Trophoblast cell (in vitro differentiated cells and primary cell): ENCODE results near the gene ADGRB3.

Experiments used
- DNase-seq, 2 donors: peaks; one replicate each; pipeline ENCODE4 v3.0.0-alpha.2; 2016
- H2AFZ ChIP-seq: 2 replicates; pipeline ENCODE4 v1.6.1; 2013; ENCODE audit warnings: low read length, moderate library complexity, mild to moderate bottlenecking; ENCODE audit not compliant: insufficient read depth, poor library complexity
- H2AK5ac ChIP-seq: 2 replicates; pipeline ENCODE4 v1.6.1; 2013; ENCODE audit warnings: mild to moderate bottlenecking, low read length
- H2BK120ac ChIP-seq: 2 replicates; pipeline ENCODE4 v1.6.1; 2013; ENCODE audit warnings: low read length, mild to moderate bottlenecking, moderate library complexity; ENCODE audit not compliant: insufficient read depth, poor library complexity
- H2BK12ac ChIP-seq: 2 replicates; pipeline ENCODE4 v1.6.1; 2013; ENCODE audit warnings: mild to moderate bottlenecking, low read length, moderate library complexity
- H2BK5ac ChIP-seq: 2 replicates; pipeline ENCODE4 v1.6.1; 2013; ENCODE audit warnings: low read length, low read depth, moderate library complexity, mild to moderate bottlenecking; ENCODE audit not compliant: poor library complexity
- H3K14ac ChIP-seq: 2 replicates; pipeline ENCODE4 v1.6.1; 2013; ENCODE audit warnings: mild to moderate bottlenecking, low read length
- H3K18ac ChIP-seq: 2 replicates; pipeline ENCODE4 v1.6.1; 2013; ENCODE audit warnings: mild to moderate bottlenecking, low read length
- H3K23ac ChIP-seq: 2 replicates; pipeline ENCODE4 v1.6.1; 2013; ENCODE audit warnings: low read length
- H3K27ac ChIP-seq: 2 replicates; pipeline ENCODE4 v1.5.1; 2013; ENCODE audit warnings: low read depth, mild to moderate bottlenecking, inconsistent platforms, low read length, moderate library complexity
- H3K27me3 ChIP-seq: 2 replicates; pipeline ENCODE4 v1.6.1; 2013; ENCODE audit warnings: inconsistent platforms, mild to moderate bottlenecking, low read length, moderate library complexity; ENCODE audit not compliant: insufficient read depth
- H3K36me3 ChIP-seq, 2 experiments: 1 replicate in 1 of 2; 2 replicates in 1 of 2; pipeline ENCODE4 v1.6.1; 2013; ENCODE audit warnings: low read length in 2 of 2, mild to moderate bottlenecking in 2 of 2, moderate library complexity in 1 of 2; ENCODE audit not compliant: insufficient read depth in 2 of 2, control insufficient read depth in 1 of 2
- H3K4ac ChIP-seq: 2 replicates; pipeline ENCODE4 v1.6.1; 2013; ENCODE audit warnings: low read depth, mild to moderate bottlenecking, low read length, moderate library complexity
- H3K4me1 ChIP-seq, 2 experiments: 1 replicate in 1 of 2; 2 replicates in 1 of 2; pipeline ENCODE4 v1.6.1; 2013; ENCODE audit warnings: low read length in 2 of 2, mild to moderate bottlenecking in 2 of 2, moderate library complexity in 1 of 2; ENCODE audit not compliant: insufficient read depth in 2 of 2, control insufficient read depth in 1 of 2
- H3K4me2 ChIP-seq: 2 replicates; pipeline ENCODE4 v1.6.1; 2013; ENCODE audit warnings: inconsistent platforms, mild to moderate bottlenecking, low read length, moderate library complexity
- H3K4me3 ChIP-seq: 2 replicates; pipeline ENCODE4 v1.5.1; 2013; ENCODE audit warnings: mild to moderate bottlenecking, low read depth, low read length, inconsistent platforms
- H3K79me1 ChIP-seq: one replicate; pipeline ENCODE4 v1.6.1; 2013; ENCODE audit warnings: low read length
- H3K79me2 ChIP-seq: 2 replicates; pipeline ENCODE4 v1.6.1; 2013; ENCODE audit warnings: low read length, mild to moderate bottlenecking; ENCODE audit not compliant: control insufficient read depth, insufficient read depth, poor library complexity
- H3K9ac ChIP-seq: 2 replicates; pipeline ENCODE4 v1.6.1; 2013; ENCODE audit warnings: mild to moderate bottlenecking, low read length
- H3K9me3 ChIP-seq: 2 replicates; pipeline ENCODE4 v1.6.1; 2013; ENCODE audit warnings: low read depth, mild to moderate bottlenecking, control low read depth, inconsistent platforms, low read length; ENCODE audit not compliant: insufficient read depth
- H4K12ac ChIP-seq: 2 replicates; pipeline ENCODE4 v1.6.1; 2013; ENCODE audit warnings: low read depth, mild to moderate bottlenecking, low read length, moderate library complexity
- H4K8ac ChIP-seq: 2 replicates; pipeline ENCODE4 v1.6.1; 2013; ENCODE audit warnings: low read depth, mild to moderate bottlenecking, low read length, moderate library complexity
- H4K91ac ChIP-seq: one replicate; pipeline ENCODE4 v1.6.1; 2013; ENCODE audit warnings: low read depth, mild to moderate bottlenecking, low read length, moderate library complexity
- WGBS: extraction: QIAGEN DNeasy Blood & Tissue Kit; methylation state at CpG from one replicate; pipeline ENCODE4 v1.1.7; 2013; ENCODE audit warnings: missing lambda C conversion rate; ENCODE audit not compliant: insufficient read length, insufficient coverage; ENCODE audit errors: extremely low coverage; 5-methylcytosine and 5-hydroxymethylcytosine counted together

ADGRB3 gene

DNA sequence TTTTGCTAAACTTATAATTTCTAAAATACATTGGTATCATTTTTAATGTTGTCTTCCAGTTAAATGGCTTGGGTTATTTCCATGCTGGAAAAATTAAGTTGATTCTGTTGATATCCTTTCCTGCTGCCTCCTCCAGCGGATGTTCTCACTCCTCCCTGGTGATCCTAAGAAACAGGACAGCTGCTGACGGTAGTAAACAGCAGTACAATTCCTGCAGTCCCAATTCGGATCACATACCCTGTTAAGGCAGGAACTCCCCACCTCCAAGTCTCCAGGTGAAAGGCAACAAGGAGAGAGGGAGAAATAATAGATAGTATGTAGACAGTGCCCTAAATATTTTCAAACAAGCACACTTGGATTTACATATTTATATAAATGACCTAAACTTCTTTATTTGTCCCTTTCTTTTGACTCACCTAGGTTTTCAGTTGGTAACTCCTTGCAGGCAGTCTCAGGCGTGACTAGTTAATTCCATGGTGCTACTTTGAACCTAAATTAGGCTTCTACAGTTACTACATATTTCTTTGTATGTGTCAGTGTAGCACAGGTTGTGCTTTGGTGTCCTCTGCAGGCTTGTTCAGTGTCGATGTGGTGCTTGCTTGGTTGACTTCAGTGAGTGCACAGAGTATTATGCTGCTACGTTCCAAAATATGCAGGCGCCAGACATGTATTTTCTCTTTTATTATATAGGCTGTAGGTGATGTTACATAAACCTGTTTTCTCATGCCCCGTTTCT is 126.0 kb downstream of the ADGRB3 start:
- Histone ChIP-seq H3K79me1 (no peaks in the 10 kb centered on the region), H3K27ac (no peak overlapping the region), H3K27me3 (no peaks in the 10 kb centered on the region), H2BK120ac (no peak overlapping the region), H3K23ac (no peak overlapping the region), H2AFZ (no peak overlapping the region), H3K4me1 (no peaks in the 10 kb centered on the region), H3K18ac (no peak overlapping the region), H3K14ac (no peak overlapping the region), H4K91ac (no peak overlapping the region), H4K8ac (no peak overlapping the region), H3K4ac (no peak overlapping the region), H2BK5ac (no peak overlapping the region), H4K12ac (no peak overlapping the region), H3K79me2 (no peaks in the 10 kb centered on the region), H2AK5ac (no peak overlapping the region), H3K4me2 (no peak overlapping the region), H3K9me3 (no peaks in the 10 kb centered on the region), H3K36me3 (no peaks in the 10 kb centered on the region), H3K9ac (no peak overlapping the region), H3K4me3 (no peak overlapping the region), H2BK12ac (no peak overlapping the region)
- no peak for DNase-seq
- WGBS = no CpG with 5 or more reads among the region's 8 CpGs

DNA sequence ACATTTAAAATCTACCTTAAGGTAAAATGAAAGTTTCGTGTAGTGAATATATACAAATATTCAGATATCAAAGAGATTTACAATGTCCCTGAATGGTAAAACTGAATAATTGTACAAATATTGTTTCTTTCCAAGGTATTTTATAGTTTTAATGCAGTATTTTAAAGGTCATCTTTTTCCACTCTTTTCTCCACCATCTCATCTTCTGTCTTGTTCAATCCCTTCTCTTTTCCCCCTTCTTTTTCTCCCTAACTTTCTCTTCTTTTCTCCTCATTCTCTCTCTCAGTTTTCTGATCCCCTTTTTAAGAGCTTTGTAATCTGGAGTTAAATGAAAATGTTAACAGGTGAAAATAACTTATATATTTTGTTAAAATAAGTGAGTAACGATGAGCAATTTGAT is 126.9 kb downstream of the ADGRB3 start:
- Histone ChIP-seq H3K36me3 (no peaks in the 10 kb centered on the region), H3K4me3 (no peak overlapping the region), H3K4ac (no peak overlapping the region), H3K9ac (no peak overlapping the region), H4K91ac (no peak overlapping the region), H4K8ac (no peak overlapping the region), H4K12ac (no peak overlapping the region), H2AFZ (no peak overlapping the region), H2AK5ac (no peak overlapping the region), H3K14ac (no peak overlapping the region), H3K9me3 (no peaks in the 10 kb centered on the region), H2BK120ac (no peak overlapping the region), H3K18ac (no peak overlapping the region), H2BK5ac (no peak overlapping the region), H3K27me3 (no peaks in the 10 kb centered on the region), H3K27ac (no peak overlapping the region), H2BK12ac (no peak overlapping the region), H3K4me2 (no peak overlapping the region), H3K79me1 (no peaks in the 10 kb centered on the region), H3K79me2 (no peaks in the 10 kb centered on the region), H3K23ac (no peak overlapping the region), H3K4me1 (no peaks in the 10 kb centered on the region)
- no CpG with 5 or more reads among the region's 2 CpGs for WGBS
- DNase-seq = no peak

DNA sequence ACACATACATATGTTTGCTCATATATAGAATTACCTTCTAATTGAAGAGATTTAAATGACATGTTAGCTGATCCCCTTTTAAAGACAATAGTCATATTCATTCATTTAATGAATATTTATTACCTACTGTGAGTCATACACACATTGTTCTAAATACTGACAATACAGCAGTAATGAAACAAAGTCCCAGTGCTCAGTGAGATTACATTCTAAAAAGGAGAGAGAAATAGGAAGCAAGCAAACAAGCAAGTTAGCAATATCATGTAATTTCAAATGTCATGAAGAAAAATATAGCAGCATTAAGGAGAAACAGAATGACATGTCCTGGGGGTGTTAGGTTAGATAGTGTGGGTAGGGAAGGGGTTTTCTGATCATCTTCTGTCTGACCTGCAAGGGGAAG is 136.3 kb downstream of the ADGRB3 start:
- no peak for DNase-seq
- H3K4me2 ChIP-seq = no peak overlapping the region
- H3K18ac ChIP-seq = no peak overlapping the region
- H4K91ac ChIP-seq = no peak overlapping the region
- no peak overlapping the region for H3K23ac ChIP-seq
- H3K79me2 ChIP-seq = no peaks in the 10 kb centered on the region
- no peaks in the 10 kb centered on the region for H3K27me3 ChIP-seq
- no peak overlapping the region for H2BK5ac ChIP-seq
- H3K4me1 ChIP-seq = no peaks in the 10 kb centered on the region
- H3K9ac ChIP-seq = no peak overlapping the region
- H3K36me3 ChIP-seq = no peaks in the 10 kb centered on the region
- H3K79me1 ChIP-seq = no peaks in the 10 kb centered on the region
- no peak overlapping the region for H3K4me3 ChIP-seq
- no peak overlapping the region for H3K27ac ChIP-seq
- no peaks in the 10 kb centered on the region for H3K9me3 ChIP-seq
- H4K12ac ChIP-seq = no peak overlapping the region
- no peak overlapping the region for H2AFZ ChIP-seq
- no peak overlapping the region for H2AK5ac ChIP-seq
- H3K4ac ChIP-seq = no peak overlapping the region
- no peak overlapping the region for H3K14ac ChIP-seq
- no peak overlapping the region for H2BK12ac ChIP-seq
- no peak overlapping the region for H4K8ac ChIP-seq
- H2BK120ac ChIP-seq = no peak overlapping the region

GRCh38 chr6:68774843-68775242 is 139.8 kb downstream of the ADGRB3 start:
- no peaks in the 10 kb centered on the region for H3K79me2 ChIP-seq

More at GRCh38 chr6:68774843-68775242, 139.8 kb downstream of the ADGRB3 start:
- H3K4me3 ChIP-seq = no peak overlapping the region
- H2AK5ac ChIP-seq = no peak overlapping the region
- H2BK5ac ChIP-seq = no peak overlapping the region
- no peaks in the 10 kb centered on the region for H3K27me3 ChIP-seq
- H4K91ac ChIP-seq = no peak overlapping the region
- no peak overlapping the region for H2BK120ac ChIP-seq
- DNase-seq = no peak
- H3K14ac ChIP-seq = no peak overlapping the region
- no peak overlapping the region for H4K8ac ChIP-seq
- no peaks in the 10 kb centered on the region for H3K4me1 ChIP-seq
- no peak overlapping the region for H3K23ac ChIP-seq
- H3K9ac ChIP-seq = no peak overlapping the region
- no peak overlapping the region for H3K4ac ChIP-seq
- H2AFZ ChIP-seq = no peak overlapping the region
- H3K9me3 ChIP-seq = no peaks in the 10 kb centered on the region
- no peak overlapping the region for H3K27ac ChIP-seq
- no peak overlapping the region for H3K18ac ChIP-seq
- no peak overlapping the region for H4K12ac ChIP-seq
- no peaks in the 10 kb centered on the region for H3K79me1 ChIP-seq
- no CpG with 5 or more reads among the region's 1 CpG for WGBS
- H3K36me3 ChIP-seq = no peaks in the 10 kb centered on the region
- no peak overlapping the region for H3K4me2 ChIP-seq
- no peak overlapping the region for H2BK12ac ChIP-seq
